ENCODE results near the gene C4orf33. TPM values are rescaled to one million over a fixed set of nuclear protein-coding genes. Genes with fewer than 3 reads are reported as not detected.

The C4orf33 gene
- total RNA-seq, 4 donors from 2014 or later: 6.0 to 36.2 (median 21.9) TPM

- Histone ChIP-seq H3K27ac (no peak overlapping the region), H3K9me3 (no peaks in the 10 kb centered on the region), H3K4me1 (no peaks in the 10 kb centered on the region), H3K4me3 (no peak overlapping the region), H3K27me3 (no peaks in the 10 kb centered on the region), H3K36me3 (no peaks in the 10 kb centered on the region)
- TF ChIP-seq POLR2A (IDR thresholded peaks at IDR 0.05) (no peak), EP300 (IDR thresholded peaks at IDR 0.05; ENCODE audit: low read depth) (no peak), CTCF (IDR thresholded peaks at IDR 0.05) (no peak), POLR2AphosphoS5 (IDR thresholded peaks at IDR 0.05) (no peak)
- no peak for DNase-seq
- intact Hi-C loops (cut with DNase I; ENCODE audit: low total_unique reads) (no loop called here), in situ Hi-C loops (cut with MboI; ENCODE audit: low pct_ligation_motif_present in 1 of 4, low pct_unique_long_range_greater_than_20kb in 1 of 4, low sequenced_read_pairs in 3 of 4) (no loop called here)
- WGBS, 2 donors (ENCODE audit: low coverage in 1 of 2): 88 to 89% methylated on average over 2 of the region's 2 CpGs
Measured at GRCh38 chr4:129148892-129149291, 52.9 kb downstream of the C4orf33 start.

GRCh38 chr4:129149906-129150305, 54.0 kb downstream of the C4orf33 start:
- intact Hi-C loops (cut with DNase I; ENCODE audit: low total_unique reads): no loop called here
- Histone ChIP-seq H3K4me3 (no peak overlapping the region), H3K27me3 (no peaks in the 10 kb centered on the region), H3K27ac (no peak overlapping the region), H3K9me3 (no peaks in the 10 kb centered on the region), H3K36me3 (no peaks in the 10 kb centered on the region), H3K4me1 (no peaks in the 10 kb centered on the region)
- TF ChIP-seq POLR2A (IDR thresholded peaks at IDR 0.05) (no peak), POLR2AphosphoS5 (IDR thresholded peaks at IDR 0.05) (no peak), EP300 (IDR thresholded peaks at IDR 0.05; ENCODE audit: low read depth) (no peak), CTCF (IDR thresholded peaks at IDR 0.05) (no peak)
- in situ Hi-C loops (cut with MboI; ENCODE audit: low pct_ligation_motif_present in 1 of 4, low pct_unique_long_range_greater_than_20kb in 1 of 4, low sequenced_read_pairs in 3 of 4): no loop called here
- DNase-seq: no peak
- 20 to 42% methylated on average over 1 of the region's 1 CpG for WGBS, 2 donors (ENCODE audit: low coverage in 1 of 2)

- 35 to 42% methylated on average over 2 of the region's 2 CpGs for WGBS, 2 donors (ENCODE audit: low coverage in 1 of 2)
- Histone ChIP-seq H3K27ac (no peak overlapping the region), H3K4me3 (no peak overlapping the region), H3K9me3 (no peaks in the 10 kb centered on the region), H3K27me3 (no peaks in the 10 kb centered on the region), H3K36me3 (no peaks in the 10 kb centered on the region), H3K4me1 (no peaks in the 10 kb centered on the region)
- TF ChIP-seq POLR2A (IDR thresholded peaks at IDR 0.05) (no peak), CTCF (IDR thresholded peaks at IDR 0.05) (no peak), EP300 (IDR thresholded peaks at IDR 0.05; ENCODE audit: low read depth) (no peak), POLR2AphosphoS5 (IDR thresholded peaks at IDR 0.05) (no peak)
- in situ Hi-C loops (cut with MboI; ENCODE audit: low pct_ligation_motif_present in 1 of 4, low pct_unique_long_range_greater_than_20kb in 1 of 4, low sequenced_read_pairs in 3 of 4): no loop called here
- intact Hi-C loops (cut with DNase I; ENCODE audit: low total_unique reads): no loop called here
- DNase-seq: no peak
Measured at GRCh38 chr4:129152350-129152749, 56.4 kb downstream of the C4orf33 start.

GRCh38 chr4:129153700-129154099, 57.7 kb downstream of the C4orf33 start:
- H3K4me3 ChIP-seq: no peak overlapping the region
- in situ Hi-C loops (cut with MboI; ENCODE audit: low pct_ligation_motif_present in 1 of 4, low pct_unique_long_range_greater_than_20kb in 1 of 4, low sequenced_read_pairs in 3 of 4): no loop called here
- no peaks in the 10 kb centered on the region for H3K27me3 ChIP-seq
- intact Hi-C loops (cut with DNase I; ENCODE audit: low total_unique reads): no loop called here
- TF ChIP-seq EP300 (IDR thresholded peaks at IDR 0.05; ENCODE audit: low read depth) (no peak), CTCF (IDR thresholded peaks at IDR 0.05) (no peak), POLR2A (IDR thresholded peaks at IDR 0.05) (no peak), POLR2AphosphoS5 (IDR thresholded peaks at IDR 0.05) (no peak)
- H3K36me3 ChIP-seq: no peaks in the 10 kb centered on the region
- H3K27ac ChIP-seq: no peak overlapping the region
- WGBS, 2 donors (ENCODE audit: low coverage in 1 of 2): 40 to 46% methylated on average over 1 of the region's 1 CpG
- no peak for DNase-seq
- no peaks in the 10 kb centered on the region for H3K9me3 ChIP-seq
- H3K4me1 ChIP-seq: no peaks in the 10 kb centered on the region

Data from transverse colon (tissue), 4 donors.